Suppressor macrophage treated with lipopolysaccharide for 1 hour (primary cell): ENCODE results near the gene RPS25.
"Not testable (repeated sequence)": the region's sequence is repeated elsewhere in the genome, so short reads cannot be mapped to it uniquely, and the experiment has no call there.

Experiments
- DNase-seq, 3 donors: peaks; one replicate each; pipeline ENCODE4 v3.0.0-alpha.2; 2020 to 2022

The RPS25 gene

DNA sequence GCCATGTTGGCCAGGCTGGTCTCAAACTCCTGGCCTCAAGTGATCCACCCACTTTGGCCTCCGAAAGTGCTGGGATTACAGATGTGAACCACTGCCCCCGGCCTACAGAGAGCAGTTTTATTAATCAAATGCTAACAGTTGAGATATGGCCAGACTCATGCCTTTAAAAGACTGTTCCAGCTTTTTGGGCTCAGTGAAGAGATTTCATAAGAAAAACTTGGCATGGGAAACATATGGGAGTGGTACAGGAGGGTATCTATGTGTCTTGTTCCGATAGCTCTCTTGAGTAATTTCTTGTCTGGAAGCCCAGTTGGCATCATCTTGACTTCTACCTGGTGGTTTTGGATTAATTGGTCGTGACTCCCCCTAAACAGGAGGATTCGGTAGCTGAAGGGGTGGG lies 20.7 kb upstream of the RPS25 start:
- no peak for DNase-seq

- no peak for DNase-seq
Observed at GRCh38 chr11:119034813-119035212, 16.7 kb upstream of the RPS25 start.

DNA sequence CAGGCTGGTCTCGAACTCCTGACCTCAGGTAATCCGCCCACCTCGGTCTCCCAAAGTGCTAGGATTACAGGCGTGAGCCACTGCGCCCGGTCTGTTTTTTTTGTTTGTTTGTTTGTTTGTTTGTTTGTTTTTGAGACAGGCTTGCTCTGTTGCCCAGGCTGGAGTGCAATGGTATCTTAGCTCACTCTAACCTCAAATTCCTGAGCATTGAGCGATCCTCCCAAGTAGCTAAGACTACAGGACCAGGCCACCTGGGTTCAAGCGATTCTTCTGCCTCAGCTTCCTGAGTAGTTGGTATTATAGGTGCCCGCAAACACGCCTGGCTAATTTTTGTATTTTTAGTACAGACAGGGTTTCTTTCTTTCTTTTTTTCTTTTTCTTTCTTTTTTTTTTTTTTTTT lies 15.3 kb upstream of the RPS25 start:
- not testable (repeated sequence) for DNase-seq

- DNase-seq = no peak
Observed at GRCh38 chr11:119031912-119032280, 13.8 kb upstream of the RPS25 start.

DNA sequence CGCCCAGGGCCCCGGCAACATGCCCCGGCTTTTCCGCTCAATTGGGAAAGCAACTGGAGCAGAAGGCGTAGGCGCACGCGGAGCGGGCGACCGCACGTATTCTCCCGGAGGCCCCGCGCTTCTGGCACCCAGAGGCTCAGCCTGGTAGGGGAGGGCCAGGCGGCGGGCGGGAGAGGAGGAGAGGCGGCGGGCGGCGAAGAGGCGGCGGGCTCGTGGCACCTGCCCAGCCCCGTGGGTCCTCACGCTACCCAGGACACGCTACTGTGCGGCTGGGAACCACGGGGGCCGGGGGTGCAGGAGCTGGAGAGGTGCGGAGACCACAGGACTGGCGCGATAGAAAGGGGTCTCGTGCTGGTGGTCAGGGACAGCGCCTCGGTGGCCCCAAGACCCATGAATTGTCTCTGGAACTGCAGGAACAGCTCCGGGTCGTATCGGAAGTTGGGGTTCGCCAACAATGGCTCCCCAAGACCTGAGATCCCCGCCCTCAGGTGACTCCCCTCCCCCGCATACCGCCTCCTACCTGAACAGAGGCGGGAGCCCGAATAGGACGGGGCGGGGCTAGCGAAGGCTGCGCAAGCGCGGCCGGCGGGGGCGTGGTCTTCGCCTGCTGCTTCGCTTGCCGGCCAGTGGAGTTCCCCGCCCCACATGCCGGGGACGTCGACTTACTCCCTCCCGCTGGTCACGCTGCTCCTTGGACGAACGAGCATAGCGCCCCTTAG lies 12.3 kb upstream of the RPS25 start, which contains the start of gene SLC37A4:
Gene SLC37A4 (minus strand): TSS at position 549 of the 719 bp plus-strand sequence.
- DNase-seq = peak; percentile 99

DNA sequence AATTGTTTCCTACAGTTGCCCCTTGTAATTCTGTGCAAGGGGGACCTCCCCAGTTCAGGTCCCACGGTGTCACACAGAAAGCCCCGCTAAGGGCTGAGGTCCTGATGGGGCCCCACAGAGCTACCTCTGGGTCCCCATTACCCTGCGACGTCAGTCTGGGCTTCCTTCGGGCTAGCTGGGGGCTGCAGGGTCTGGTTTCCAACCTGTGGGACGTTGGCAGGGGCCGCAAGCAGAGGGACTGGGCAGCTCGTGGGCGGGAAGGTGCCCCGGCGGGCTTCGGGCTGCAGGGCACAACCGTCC lies 11.8 kb upstream of the RPS25 start:
- DNase-seq = no peak

DNA sequence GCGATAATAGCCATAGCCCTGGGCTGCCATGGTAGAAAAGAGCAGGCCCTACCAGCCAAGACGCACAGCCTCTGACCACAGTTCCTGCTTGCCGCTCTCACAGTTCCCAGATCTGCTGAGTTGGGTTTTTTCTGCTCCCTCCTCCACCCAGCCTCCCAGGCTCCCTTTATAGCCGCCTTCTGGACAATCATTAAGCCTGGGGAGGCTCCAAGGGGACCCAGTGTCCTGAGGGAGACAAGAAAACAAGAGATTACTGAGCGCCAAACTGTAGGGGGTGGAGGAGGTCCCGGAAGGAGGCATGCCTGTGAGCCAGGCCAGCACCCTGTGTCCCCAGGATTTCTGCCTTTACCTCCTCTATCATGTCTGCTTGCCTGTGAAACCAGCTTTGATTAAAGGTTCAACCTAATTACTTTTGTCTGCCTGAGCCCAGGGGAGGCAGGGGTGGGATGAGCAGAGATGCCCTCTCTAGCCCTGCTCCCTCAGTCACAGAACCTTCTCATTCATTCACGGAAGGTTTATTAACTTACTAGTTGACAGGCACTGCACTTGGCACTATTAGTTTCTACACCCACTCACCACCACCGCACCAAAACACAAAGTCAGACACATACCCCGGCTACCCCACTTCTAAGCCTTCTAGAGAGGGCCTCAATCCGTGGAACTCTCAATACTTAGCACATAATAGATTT lies 11.3 kb upstream of the RPS25 start:
- DNase-seq = peak; percentile 52 to 64 (median 57)

DNA sequence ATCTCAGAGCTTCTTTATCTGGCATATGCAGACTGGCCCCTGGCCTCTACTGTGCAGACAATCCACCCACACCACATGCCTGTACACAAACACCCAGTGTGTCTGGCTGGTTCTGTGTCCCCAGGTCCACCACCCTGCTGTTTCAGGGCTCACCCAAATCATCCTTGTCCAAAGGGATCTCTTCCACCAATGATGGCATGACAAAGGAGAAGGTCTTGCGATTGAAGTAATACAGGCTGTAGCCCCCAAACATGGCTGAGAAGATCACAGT lies 10.9 kb upstream of the RPS25 start:
- no peak for DNase-seq

- DNase-seq = peak; percentile 62 to 74 (median 72)
Observed at GRCh38 chr11:119028346-119029068, 10.4 kb upstream of the RPS25 start.

DNA sequence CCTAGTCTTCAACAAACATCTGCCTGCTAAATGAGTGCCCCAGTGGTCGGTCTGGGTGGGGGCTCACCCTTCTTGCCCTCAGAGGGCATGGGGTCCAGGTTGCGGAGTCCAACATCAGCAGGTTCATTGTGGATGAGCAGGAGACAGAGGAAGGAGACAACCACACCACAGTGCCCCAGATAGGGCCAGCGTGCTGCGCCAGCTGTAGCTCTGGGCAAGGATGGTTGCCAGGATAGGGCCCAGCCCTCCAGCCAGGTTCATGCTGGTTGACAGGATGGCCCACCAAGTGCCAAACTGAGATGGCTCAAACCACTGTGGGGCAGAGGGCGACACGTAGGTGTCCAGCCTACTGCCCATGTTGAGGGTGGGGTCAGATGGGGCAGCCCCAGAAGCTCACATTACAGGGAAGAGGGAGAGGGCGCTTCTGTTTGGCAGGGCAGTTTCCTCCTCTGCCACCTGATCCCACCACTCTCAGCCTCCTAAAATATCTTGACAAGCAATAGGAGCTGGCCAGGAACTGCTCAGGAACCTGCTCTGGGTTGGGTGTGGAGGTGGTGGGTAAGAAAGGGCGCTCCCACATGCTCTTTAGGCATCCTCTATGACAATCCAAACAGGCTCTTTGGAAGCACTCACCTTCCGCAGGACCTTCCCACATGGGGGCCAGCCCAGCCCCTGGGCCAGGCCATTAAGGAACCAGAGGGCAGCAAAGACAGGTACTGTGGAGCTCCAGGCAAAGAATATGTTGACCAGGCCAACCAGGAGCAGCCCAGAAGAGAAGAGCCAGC lies 9.6 kb upstream of the RPS25 start:
- DNase-seq = no peak

DNA sequence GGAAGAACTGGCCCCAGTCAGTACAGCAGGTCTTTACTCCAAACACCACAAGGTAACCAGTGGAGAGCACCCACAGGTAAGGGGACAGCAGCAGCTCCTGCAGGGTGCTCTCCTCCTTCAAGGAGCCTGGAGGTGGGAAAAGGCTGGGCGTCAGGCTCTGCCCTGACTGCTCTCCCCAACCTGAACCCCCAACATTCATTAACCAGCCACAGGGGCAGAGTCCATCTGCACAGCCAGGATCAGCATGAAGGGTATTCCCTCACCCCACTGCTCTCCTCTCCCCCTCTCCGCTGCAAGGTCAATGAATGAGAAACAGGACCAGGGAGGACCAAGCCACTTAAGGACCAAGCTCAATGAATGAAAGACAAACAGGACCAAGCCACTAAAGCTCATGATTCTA lies 8.8 kb upstream of the RPS25 start:
- DNase-seq = no peak

DNA sequence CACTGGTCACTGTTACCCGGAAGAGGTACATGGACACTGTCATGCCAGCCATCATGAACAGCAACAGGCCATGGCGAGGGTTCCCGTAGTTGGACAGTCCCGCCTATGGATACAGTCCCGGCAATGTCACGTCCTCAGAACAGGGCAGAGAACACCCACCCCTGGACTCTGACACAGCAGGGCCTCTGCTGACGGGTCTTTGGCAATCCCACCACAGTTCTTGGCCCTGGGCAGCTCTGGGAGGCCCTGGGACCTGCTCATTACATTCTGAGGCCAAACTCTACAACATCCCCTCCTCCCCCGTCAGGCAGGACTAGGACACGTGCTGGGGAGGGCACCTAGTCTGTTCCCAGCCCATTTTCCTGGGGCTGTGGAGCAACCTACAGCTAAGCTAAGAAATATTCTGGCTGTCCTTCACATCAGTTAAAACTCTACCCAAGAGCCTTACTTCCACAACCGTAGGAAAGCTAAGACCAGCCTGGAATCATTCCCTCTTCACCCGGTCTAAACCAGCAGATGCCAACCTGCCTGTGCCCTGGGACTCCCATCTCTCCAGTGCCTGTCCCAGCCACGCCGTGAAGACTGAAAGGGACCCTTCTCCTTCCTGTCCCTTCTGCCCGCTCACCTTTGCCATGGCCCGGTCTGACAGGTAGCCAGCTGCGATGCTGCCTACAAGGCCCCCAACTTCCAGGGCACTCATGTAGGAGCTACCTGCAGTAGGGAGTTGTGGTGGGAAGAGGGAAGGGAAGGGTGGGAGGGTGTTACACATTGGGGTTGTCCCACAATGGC lies 8.0 kb upstream of the RPS25 start:
- no peak for DNase-seq

- no peak for DNase-seq
Observed at GRCh38 chr11:119025541-119025940, 7.4 kb upstream of the RPS25 start.

DNA sequence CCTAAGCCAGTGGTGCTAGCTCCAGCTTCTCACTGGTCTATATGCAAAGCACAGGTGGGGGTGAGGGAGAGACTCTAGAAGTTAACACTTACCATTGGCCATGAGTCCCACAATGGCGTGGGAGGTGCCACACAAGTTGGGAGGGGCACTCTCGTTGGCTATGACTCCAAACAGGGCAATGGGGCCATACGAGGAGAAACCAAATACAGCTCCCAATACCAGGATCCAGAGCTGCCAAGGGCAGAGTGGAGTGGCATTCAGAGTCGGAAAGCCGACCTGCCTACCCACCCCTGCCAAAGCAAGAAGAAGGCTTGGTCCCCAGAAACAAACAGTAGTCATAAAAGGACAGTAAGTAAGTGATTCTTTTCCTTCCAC lies 6.9 kb upstream of the RPS25 start:
- DNase-seq = no peak

DNA sequence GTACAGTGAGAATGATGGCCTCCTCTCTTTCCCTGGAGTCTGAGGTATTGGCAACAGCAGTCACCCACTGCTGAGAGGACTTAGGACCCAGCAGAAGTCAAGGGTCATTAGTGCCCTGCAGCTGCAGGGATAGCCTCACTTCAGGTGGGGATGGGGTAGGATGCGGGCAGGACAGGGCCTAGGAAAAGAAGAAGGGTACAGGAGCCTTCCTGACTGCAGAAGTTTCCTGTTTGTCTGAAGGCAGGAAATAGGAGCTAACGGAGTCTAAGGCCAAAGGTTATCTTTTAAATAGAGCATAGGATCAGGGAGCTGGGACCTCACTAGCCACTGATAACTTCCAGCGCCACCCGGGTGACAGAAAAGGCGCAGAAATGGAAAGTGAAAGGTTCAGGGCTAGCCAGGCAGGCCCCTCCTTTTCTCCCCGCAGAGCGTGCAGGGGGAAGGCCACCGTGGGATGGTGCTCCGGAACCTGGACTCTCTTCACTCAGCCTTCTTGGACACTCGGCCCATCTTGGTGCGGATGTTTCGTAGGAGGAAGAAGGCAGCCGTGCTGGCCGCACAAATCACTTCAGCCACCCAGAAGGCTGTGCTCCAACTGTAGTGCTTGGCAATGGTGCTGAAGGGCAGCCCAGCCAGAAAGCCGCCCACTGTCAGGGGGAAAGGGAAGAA lies 6.4 kb upstream of the RPS25 start:
- DNase-seq = no peak

DNA sequence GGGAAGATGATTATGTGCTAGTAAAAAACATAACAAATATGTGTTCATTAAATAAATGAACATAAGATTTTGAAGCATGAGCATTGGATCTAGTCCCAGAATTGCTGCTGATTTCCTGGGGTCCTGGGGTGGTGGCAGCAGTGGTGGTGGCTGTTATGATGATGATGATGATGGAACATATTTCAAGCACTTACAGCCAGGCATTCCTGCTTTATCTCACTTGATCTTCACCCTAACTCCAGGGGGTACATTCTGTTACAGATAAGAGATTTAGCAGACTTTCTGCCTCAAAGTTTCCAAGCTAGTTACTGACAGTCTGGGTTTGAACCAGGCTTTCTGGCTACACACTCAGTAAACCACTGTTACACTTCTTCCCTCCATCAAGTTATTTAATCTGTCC lies 5.6 kb upstream of the RPS25 start:
- DNase-seq = no peak

- no peak for DNase-seq
Observed at GRCh38 chr11:119021631-119022030, 3.5 kb upstream of the RPS25 start.

GRCh38 chr11:119019996-119020395 lies 1.9 kb upstream of the RPS25 start:
- DNase-seq = no peak

DNA sequence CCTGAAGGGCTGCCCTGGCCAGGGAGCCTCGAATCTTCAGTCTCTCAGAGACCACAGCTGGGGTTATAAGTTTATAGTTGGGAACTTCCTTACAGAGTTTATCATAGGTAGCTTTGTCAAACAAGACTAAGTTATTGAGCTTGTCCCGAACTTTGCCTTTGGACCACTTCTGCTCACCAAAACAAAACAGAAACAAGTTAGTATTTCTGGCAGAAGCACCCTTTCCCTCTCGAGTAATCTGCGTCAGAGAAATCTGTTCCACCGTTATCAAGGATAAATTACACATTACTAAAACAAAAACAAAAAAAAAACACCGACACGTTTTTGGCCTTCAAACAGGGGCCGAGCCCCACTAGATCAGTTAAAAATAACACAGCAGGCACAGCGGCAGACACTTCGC lies 766 bp downstream of the RPS25 start:
- peak in 2 of 3 donors; percentile 36 to 40 for DNase-seq

- DNase-seq = no peak
Observed at GRCh38 chr11:119016216-119017009, 1.7 kb downstream of the RPS25 start.

DNA sequence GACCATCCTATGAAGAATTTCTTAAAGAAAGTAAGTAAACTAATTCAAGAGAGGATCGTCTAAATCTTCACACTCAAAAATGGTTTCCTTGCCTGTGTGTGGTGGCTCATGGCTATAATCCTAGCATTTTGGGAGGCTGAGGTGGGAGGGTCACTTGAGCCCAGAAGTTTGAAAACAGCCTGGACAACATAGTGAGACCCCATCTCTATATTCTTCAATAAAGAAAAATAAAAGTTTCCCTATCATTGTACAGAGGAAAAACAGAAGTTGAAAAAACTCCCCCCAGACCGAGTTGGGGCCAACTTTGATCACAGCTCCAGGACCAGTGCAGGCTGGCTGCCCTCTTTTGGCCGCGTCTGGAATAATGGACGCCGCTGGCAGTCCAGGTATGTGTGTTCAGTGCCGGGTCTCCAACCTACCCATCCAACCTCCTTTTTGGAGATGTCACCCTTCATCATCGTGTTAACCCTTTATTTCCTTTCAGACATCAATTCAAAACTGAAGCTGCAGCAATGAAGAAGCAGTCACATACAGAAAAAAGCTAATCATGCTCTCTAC lies 3.0 kb downstream of the RPS25 start:
- DNase-seq = no peak
